GM13977 (cell line): ENCODE results near the gene SLC41A3.

Source experiments
- DNase-seq: peaks from one replicate; pipeline ENCODE4 v3.0.0; 2012; ENCODE audit warnings: low spot score
- in situ Hi-C: fragments of 300-500 bp; cut with MboI; formaldehyde crosslinking; loops from one replicate; pipeline ENCODE4 v1.12.0; 2022; ENCODE audit warnings: low sequenced_read_pairs, low pct_unique_long_range_greater_than_20kb, mixed read lengths, inconsistent platforms; ENCODE audit not compliant: unreplicated experiment
- TF ChIP-seq, protein P1 (sequence below): IDR thresholded peaks from 2 replicates; pipeline ENCODE4 v1.5.1; 2012; ENCODE audit warnings: mild to moderate bottlenecking, control low read depth; ENCODE audit not compliant: insufficient read depth; ENCODE audit errors: extremely low read depth, missing control alignments

Gene SLC41A3

DNA sequence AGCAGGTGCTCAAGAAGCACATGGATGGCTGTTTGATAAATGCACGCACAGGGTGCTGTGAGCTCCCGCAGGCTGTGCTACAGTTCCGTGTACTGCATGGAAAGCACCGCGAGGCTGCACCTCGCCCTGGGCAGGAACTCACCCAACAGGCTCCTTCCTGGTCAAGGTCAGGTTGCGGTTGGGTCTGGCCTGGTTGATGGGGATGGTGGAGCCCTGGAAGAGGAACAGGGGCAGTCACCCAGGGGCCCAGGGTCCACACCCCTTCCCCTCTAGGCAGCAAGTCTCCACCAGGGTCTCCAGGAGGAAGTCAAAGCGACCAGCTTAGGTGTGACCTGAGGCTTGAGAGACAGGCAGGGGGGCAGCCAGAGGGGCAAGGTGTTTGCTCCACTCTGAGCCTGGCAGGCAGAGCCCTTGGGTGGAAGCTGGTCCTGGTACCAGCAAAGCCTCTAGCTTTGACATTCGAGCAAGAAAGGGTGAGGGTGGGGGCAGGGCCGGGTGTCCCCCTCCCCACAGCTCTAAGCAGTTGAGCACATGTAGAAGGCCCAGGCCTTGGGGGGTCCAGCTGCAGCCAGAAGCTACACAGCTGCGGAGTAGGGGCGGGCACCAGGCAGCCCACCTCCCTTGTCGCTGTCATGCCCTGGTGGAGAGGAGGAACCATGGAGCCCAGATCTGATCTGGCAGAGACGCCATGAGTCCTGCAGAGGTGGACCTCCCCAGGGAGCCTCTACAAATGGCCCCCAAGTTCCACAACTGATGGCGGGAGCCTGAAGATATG is 46.3 kb upstream of the SLC41A3 start:
- in situ Hi-C loops = no loop called here
- TF ChIP-seq, protein P1, sequence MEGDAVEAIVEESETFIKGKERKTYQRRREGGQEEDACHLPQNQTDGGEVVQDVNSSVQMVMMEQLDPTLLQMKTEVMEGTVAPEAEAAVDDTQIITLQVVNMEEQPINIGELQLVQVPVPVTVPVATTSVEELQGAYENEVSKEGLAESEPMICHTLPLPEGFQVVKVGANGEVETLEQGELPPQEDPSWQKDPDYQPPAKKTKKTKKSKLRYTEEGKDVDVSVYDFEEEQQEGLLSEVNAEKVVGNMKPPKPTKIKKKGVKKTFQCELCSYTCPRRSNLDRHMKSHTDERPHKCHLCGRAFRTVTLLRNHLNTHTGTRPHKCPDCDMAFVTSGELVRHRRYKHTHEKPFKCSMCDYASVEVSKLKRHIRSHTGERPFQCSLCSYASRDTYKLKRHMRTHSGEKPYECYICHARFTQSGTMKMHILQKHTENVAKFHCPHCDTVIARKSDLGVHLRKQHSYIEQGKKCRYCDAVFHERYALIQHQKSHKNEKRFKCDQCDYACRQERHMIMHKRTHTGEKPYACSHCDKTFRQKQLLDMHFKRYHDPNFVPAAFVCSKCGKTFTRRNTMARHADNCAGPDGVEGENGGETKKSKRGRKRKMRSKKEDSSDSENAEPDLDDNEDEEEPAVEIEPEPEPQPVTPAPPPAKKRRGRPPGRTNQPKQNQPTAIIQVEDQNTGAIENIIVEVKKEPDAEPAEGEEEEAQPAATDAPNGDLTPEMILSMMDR = no peak
- no peak for DNase-seq

DNA sequence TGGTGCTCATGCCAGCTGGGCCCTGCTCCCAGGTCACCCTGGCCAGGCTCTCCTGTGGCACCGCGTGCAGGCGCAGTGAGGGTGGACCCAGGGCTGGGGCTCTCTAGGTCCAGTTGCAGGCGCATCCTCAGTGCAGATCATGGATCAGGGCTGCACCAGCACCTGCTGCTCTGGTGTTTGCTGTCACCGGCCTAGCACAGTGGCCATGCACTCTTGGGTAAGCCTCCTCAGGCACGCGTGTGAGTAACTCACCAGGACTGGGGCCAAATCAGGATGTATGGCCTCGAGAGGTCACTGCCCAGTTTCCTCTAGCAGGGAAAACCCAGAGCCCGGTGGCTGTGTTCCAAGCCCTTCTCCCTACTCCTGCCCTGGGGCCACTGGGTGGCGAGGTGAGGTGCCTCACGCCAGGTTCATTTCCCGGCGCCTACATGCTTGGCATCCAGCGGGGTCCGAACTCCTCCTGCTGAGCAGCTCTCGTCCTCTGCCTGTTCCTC is 45.5 kb upstream of the SLC41A3 start:
- DNase-seq = no peak
- TF ChIP-seq, protein P1 = no peak
- in situ Hi-C loops = no loop called here

DNA sequence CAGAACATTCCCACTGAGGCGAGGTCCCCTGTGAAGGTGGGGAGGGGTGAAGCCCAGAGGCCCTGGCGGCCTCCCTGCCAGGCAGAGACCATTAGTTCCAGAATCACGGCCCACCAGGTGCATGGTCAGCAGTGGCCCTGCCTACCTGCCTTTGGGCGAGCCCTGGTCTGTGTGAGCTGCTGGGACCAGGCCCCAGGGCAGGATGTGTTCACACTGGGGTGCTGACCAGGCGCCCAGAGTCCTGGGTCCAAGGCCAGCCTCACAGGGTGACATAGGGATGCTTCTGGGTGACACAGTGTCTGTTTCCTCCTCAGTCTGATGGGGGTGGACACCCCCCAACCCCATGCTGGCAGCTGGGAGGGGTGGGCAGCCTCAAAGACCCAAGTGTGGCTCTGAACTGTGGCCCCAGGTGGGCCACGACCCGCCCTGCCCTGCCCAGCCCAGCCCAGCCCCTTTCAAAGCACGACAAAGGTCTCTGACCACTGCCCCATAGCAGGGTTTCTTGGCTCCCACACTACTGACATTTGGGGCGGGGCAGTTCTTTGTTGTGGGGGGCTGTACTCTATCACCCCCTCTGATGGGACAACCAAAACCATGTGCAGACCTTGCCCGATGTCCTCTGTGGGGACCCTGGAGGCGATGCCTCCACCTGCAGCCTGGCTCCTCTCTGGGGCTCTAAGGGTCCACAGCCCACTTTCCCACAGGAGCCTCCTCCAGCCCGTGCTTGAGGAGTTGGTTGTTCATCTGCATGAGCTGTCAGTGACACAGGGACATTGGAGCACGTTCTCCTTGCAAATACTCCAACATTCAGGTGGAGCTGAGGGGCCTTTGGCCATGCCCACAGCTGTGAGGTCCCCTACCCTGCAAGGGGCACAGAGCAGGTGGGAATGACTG is 44.8 kb upstream of the SLC41A3 start:
- in situ Hi-C loops = no loop called here
- DNase-seq = no peak
- TF ChIP-seq, protein P1 = no peak

DNA sequence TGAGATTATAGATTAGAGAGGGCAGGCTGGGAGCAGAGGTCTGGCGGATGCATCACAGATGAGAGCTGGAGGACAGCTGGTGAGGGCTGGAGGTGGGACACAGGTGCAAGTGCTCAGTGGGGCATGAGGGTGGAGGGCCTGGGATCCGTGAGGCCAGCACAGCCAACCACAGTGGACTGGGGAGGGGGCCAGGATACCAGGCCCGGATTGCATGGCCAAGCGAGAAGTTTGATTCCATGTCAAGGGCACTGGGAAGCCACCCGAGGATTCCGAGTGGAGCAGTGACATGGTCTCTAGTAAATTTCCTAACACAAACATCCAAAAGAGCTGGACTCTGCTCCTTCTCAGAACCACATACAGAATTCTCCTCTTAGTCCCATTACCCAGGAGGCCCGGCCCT is 44.0 kb upstream of the SLC41A3 start:
- in situ Hi-C loops = no loop called here
- TF ChIP-seq, protein P1 = no peak
- DNase-seq = no peak

DNA sequence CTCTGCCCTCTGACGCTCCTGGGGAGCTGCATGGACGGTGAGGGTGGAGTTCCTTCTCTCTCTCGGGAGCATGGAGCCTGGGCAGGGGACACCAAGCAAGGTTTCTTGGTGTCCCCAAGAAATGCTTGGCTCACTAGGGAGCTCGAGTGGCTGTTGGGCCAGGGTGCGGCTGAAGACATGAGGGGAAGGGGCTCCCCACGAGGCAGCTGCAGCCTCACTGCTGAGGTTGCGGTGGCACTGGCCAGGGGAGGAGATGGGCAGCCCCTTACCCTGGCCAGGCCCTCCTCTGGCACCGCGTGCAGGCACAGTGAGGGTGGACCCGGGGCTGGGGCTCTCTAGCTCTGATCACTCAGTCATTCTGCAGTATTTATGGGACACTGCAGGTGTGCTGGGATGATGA is 43.5 kb upstream of the SLC41A3 start:
- no peak for DNase-seq
- in situ Hi-C loops = no loop called here
- TF ChIP-seq, protein P1 = no peak

DNA sequence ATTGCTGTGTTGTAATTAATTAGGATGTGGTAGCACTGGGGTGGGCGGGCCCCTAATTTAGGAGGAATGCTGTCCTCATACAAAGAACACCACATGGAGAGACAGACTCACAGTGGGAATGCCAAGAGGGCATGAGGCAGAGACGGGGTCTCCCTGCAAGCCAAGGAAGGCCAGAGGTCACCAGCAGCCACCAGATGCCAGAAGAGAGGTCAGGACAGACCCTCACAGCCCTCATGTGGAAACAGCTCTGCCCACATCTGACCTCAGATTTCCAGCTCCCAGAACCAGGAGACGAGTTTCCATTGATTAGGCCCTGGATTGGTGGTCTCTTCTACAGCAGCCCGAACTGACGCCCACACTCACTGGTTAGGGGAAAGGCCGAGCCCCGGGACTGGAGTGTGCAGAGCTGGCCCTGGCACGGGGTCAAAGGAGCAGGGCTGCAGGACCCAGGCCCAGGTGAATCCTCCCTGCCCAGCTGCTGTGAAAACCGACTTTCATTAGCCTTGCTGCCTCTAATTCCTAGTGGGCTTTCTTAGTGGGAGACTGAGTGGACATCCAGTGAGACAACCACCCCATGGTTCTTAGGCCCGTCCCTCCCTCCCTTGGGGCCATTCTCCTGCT is 43.0 kb upstream of the SLC41A3 start:
- TF ChIP-seq, protein P1 = no peak
- in situ Hi-C loops = no loop called here
- DNase-seq = no peak
